GM12874 (cell line): ENCODE measurements around the gene TTLL7.

ENCODE experiments used
- CTCF ChIP-seq: IDR thresholded peaks from 2 replicates; pipeline ENCODE4 v1.5.1; 2011; ENCODE audit warnings: low read depth, mild to moderate bottlenecking, control low read depth, low read length, moderate library complexity; ENCODE audit not compliant: insufficient read depth

Gene TTLL7

GRCh38 chr1:84020151-84020550, 21.2 kb upstream of the TTLL7 start:
- no peak for TF ChIP-seq CTCF

- no peak for TF ChIP-seq CTCF
These were observed 20.3 kb upstream of the TTLL7 start for GRCh38 chr1:84019217-84019616.

- no peak for TF ChIP-seq CTCF
These were observed 14.8 kb upstream of the TTLL7 start for GRCh38 chr1:84013708-84014107.

GRCh38 chr1:84012018-84012417, 13.1 kb upstream of the TTLL7 start:
- no peak for TF ChIP-seq CTCF

- no peak for TF ChIP-seq CTCF
These were observed 11.2 kb upstream of the TTLL7 start for GRCh38 chr1:84010136-84010535.

- TF ChIP-seq CTCF, result no peak
These were observed 9.7 kb upstream of the TTLL7 start for GRCh38 chr1:84008631-84009030.

GRCh38 chr1:84006591-84006990, 7.7 kb upstream of the TTLL7 start:
- no peak for TF ChIP-seq CTCF

- no peak for TF ChIP-seq CTCF
These were observed 2.6 kb upstream of the TTLL7 start for GRCh38 chr1:84001501-84001900.
